CD4-positive, alpha-beta T cell treated with Interleukin-12 subunit alpha and Interleukin-12 subunit beta, for 1 hour (primary cell): Measurements from ENCODE around the gene WASHC2A.
"Not testable (repeated sequence)": the region's sequence is repeated elsewhere in the genome, so short reads cannot be mapped to it uniquely, and the experiment has no call there.

Source experiments
- DNase-seq: peaks from one replicate; pipeline ENCODE4 v3.0.0-alpha.2; 2020

The WASHC2A gene

DNA sequence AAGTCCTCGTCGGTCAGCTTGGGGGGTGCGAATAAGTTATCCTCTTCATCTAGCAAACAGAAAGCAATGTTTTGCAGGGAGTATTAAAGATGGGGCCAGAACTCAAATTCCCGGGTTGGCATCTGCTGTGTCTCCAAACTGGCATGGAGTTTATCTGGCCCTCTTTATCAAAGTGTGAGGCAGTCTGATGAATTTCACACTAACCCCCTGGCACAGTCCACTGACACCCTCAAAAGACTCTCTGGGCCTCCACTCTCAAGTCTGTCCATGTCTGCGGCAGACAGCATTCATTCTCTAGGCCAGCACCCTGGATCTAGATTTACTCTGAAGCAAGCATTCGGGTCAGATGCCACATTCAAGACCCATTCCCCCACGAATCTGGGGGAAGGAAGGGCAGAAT lies 6.2 kb upstream of the WASHC2A start:
- not testable (repeated sequence) for DNase-seq

DNA sequence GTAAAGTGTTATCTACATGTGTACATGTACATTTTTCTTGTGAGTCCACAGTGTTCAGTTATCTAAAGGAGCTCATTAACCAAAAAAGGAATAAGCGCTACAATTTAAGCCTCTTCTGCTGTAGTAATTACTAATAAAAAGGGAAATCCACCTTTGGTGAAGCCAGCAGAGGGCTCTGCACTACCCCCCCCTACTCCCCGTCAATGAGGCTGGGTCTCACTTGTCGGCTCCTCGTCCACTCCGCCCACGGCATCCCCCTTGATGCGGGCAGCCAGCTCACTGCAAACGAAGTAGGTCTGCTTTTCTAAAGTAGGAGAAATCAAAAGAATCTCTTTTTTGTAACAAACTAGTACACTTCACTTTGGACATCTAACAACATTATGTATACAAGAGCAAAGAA lies 4.7 kb upstream of the WASHC2A start:
- DNase-seq, result no peak

DNA sequence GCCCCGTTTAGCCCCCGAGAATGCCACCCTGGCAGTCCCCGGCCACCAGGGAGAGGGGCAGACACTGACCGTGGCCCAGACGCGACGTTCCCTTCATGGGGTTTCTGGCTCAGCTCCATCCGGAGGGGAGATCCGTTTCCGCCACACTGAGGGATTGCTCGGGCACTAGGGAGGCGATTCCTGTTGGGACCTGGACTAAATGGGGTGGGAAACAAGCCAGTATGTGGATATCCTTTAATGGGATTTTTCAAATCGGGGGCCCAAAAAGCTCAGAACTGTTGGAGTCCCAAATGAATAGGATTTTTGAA lies 552 bp downstream of the WASHC2A start:
- DNase-seq, result not testable (repeated sequence)

DNA sequence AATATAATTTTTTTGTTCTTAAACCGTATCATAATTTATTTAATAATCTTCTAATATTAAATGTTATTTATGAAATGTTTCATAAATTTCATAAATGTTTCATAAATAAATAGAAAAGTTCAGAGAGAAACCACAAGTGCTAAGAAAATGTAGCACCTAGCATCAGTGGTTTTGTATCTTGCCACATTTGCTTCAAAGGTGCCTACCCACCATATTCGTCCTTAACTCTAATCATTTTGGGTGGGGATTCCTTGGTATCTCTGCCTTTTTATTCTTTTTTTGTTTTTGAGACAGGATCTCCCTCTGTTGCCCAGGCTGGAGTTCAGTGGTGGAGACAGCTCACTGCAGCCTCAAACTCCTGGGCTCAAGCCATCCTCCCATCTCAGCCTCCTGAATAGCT lies 7.4 kb downstream of the WASHC2A start:
- not testable (repeated sequence) for DNase-seq

DNA sequence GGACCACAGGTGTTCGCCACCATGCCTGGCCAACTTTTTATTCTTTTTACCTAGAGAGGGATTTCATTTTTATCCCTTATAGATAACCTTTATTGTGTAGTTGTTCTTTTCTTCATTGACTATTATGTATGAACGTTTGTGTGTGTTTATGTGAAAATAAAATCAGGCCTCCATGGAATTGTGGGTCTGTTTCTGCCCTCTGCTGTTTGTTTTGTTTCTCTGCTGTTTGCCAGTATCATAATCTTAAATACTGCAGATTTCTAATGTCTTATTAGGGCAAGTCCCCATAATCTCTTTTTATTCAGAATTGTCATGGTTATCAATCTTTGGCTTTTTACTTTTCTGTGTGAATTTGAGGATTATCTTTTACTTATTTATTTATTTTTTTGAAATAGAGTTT lies 7.8 kb downstream of the WASHC2A start:
- not testable (repeated sequence) for DNase-seq

GRCh38 chr10:50091304-50091703 lies 23.6 kb downstream of the WASHC2A start:
- not testable (repeated sequence) for DNase-seq

DNA sequence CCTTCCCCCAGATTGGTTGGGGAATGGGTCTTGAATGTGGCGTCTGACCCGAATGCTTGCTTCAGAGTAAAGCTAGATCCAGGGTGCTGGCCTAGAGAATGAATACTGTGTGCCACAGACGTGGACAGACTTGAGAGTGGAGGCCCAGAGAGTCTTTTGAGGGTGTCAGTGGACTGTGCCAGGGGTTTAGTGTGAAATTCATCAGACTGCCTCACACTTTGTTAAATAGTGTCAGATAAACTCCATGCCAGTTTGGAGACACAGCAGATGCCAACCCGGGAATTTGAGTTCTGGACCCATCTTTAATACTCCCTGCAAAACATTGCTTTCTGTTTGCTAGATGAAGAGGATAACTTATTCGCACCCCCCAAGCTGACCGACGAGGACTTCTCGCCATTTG lies 25.2 kb downstream of the WASHC2A start:
- not testable (repeated sequence) for DNase-seq

DNA sequence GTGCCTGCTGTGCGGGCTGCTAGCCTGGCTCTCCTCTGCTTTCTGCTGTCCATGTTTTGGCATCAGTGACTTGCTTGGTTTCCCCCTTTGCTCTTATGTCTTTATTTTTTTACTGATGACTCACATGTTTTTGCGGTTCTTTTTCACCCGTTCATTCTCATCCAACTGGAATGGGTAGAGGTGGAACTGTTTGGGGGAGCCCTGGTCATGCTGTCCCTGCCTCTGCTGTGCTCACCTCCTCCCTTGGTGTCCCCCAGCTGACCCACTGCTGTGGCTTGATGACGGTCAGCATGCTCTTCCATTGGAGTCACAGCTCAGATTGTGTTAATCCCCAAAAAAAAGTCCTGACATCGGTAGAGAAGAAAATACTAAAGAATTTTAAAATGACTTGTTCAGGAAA lies 26.9 kb downstream of the WASHC2A start:
- not testable (repeated sequence) for DNase-seq

GRCh38 chr10:50095402-50095801 lies 27.6 kb downstream of the WASHC2A start:
- not testable (repeated sequence) for DNase-seq

DNA sequence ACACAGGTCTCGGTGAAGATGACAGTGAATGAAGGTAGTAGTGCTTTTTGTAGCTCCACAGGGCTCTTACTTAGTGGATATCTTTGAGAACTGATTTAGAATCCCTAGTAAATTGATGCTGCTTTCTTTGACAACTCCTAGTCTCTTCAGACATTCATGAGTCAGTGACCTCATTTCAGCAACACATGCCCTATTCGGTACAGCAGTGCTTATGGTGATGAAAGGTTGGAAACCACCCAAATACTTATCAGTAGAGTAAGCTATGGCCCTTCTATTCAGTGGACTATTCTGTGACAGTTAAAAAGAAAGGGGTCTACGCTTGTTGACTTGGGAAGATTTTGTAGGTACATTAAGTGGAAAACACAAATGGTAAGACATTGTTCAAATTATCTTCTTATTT lies 29.0 kb downstream of the WASHC2A start:
- not testable (repeated sequence) for DNase-seq

DNA sequence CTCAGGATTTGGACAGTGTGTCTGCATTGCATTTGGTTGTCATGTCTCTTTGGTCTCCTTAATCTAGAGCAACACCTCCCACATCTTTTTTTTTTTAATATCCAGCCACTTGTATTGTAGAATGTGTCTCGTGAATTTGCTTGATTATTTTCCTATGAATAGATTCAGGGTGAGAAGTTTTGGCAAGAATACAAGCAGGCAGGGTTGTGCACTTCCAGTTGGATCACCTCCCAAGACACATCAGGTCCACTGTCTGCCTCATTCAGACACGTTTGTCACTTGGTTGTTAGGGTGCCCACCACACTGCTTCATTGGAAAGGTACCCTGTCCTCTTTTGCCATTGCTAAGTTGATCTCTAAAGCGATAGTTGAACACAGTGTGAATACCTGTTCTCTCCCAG lies 30.9 kb downstream of the WASHC2A start:
- DNase-seq, result not testable (repeated sequence)

- DNase-seq, result not testable (repeated sequence)
These were observed 33.4 kb downstream of the WASHC2A start for GRCh38 chr10:50101139-50101582.

DNA sequence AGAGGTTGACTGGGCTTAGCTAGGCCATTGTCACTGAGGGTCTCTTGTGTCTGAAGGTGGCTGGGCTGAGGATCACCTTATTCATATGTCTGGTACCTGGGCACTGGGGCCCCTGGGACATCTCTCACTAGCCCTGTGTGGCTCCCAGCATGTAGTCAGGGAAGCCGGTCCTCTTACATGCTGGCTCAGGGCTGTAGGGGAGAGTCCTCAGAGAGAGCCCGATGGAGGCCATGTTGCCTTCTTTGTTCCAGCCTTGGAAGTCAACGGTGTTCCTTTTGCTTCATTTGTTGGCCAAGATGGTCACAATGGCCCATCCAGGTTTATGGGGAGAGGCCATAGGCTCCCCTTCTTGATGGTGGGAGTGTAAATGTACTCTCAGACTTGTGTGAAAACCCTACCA lies 34.0 kb downstream of the WASHC2A start:
- DNase-seq, result not testable (repeated sequence)

GRCh38 chr10:50102267-50102666 lies 34.5 kb downstream of the WASHC2A start:
- not testable (repeated sequence) for DNase-seq

- not testable (repeated sequence) for DNase-seq
These were observed 41.4 kb downstream of the WASHC2A start for GRCh38 chr10:50108999-50109698.

GRCh38 chr10:50112419-50113112 lies 44.8 kb downstream of the WASHC2A start:
- DNase-seq, result not testable (repeated sequence)

GRCh38 chr10:50126765-50127164 lies 59.0 kb downstream of the WASHC2A start:
- not testable (repeated sequence) for DNase-seq

DNA sequence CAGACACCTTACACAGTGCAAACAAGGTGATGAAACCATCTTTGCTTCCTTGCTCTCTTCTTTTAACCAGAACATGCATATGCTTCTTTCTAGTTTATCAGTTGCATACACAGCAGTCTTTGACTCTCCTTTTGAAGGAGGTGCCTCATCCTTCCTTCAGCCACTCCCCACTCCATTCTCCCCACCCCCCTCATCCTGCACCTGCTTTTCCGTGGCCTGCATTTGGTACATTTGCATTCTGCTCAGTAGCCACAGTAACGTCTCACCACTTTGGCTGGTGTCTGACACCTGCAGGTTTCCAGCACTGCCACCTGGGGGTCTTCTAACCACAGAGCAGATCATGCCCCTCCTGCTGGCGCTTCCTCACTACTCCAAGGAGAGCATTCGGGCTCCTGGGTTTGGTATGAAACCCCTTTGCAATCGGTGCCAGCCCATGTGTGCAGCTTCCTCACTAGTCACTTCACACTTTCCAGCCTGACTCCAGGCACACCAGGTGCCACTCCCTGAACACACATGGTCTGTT lies 60.1 kb downstream of the WASHC2A start:
- not testable (repeated sequence) for DNase-seq

- not testable (repeated sequence) for DNase-seq
These were observed 63.7 kb downstream of the WASHC2A start for GRCh38 chr10:50131245-50131965.

- not testable (repeated sequence) for DNase-seq
These were observed 64.6 kb downstream of the WASHC2A start for GRCh38 chr10:50132322-50132721.

- DNase-seq, result not testable (repeated sequence)
These were observed 65.1 kb downstream of the WASHC2A start for GRCh38 chr10:50132841-50133240.

GRCh38 chr10:50143512-50144174 lies 75.9 kb downstream of the WASHC2A start:
- peak; percentile 10 for DNase-seq

GRCh38 chr10:50145575-50145974 lies 77.8 kb downstream of the WASHC2A start:
- DNase-seq, result not testable (repeated sequence)
